ENCODE data around the gene CEP44. TPM values are rescaled to one million over a fixed set of nuclear protein-coding genes. Genes with fewer than 3 reads are reported as not detected.
"Not testable (repeated sequence)": the region's sequence is repeated elsewhere in the genome, so short reads cannot be mapped to it uniquely, and the experiment has no call there.

The CEP44 gene
- total RNA-seq, 1 experiment from 2014 or later: 12.4 TPM

- DNase-seq (ENCODE audit: low read depth): no peak
Measured at GRCh38 chr4:174320494-174321199, 36.9 kb downstream of the CEP44 start.

DNA sequence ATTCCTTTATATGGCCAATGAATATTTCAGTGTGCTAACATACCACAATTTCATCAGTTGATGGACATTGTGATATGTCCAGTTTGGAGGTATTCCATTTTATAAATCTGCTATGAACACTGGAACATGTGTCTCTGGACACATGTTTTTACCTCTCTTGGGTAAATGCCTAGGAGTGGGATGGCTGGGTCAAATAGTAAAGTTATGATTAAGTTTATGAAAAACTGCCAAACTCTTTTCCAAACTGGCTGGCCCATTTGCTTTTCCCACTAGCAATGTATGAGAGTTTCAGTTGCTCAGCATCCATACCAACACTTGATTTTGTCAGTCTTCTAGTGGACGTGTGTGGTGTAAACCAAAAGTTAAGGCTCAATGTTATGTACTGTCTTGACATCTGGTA, 40.5 kb downstream of the CEP44 start:
- DNase-seq (ENCODE audit: low read depth): no peak

DNA sequence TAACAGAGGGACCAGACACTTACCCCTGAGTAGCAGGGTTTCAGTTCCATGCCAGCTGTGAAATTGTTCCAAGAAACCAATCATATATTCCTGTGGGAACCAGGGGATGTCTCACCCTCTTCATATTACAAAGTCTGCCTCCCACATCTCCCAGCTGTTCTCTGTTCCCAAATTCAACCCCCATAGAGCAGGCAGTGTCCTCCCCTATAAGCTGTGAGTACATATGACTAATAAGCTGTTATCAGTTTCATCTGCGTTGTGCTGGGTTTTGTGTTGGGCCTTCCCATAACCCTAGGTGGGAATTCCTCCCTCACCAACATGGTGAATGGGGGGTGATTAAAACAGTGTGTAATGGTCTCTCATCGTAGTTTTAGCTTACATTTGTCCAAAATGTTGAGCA, 41.0 kb downstream of the CEP44 start:
- peak; percentile 63 for DNase-seq (ENCODE audit: low read depth)

DNA sequence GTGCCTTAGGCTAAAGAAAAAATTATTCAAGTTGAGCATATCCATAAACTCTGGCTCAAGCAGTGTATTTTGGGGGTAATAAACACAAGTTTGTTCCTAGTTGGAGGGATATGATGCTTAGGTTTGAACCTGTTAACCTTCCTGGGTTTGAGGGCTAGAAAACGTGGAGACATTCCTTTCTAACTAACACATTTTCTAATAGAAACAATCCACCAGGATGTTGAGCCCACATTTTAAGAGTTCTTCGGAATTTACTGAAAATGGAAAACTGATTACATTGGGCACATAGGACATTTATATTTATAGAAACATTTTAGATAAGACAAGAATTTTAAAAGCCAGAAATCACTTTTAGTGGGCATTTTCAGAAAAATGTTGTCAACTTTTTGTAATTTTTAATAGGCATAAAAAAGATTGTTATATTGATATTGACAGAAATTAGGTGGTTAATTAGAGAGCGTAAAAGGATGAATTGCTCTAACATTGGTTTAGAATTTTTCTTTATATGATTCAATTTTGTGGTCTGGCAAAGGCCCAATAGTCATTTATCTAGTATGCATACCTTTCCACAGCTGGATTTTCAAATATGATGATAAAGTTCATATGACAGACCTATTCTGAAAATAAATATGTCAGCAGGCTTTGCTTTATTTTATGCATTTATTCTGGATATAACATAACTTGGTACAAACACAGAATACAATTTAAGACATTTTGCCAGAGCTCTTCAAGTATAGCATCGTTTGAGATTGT, 49.2 kb downstream of the CEP44 start:
- DNase-seq (ENCODE audit: low read depth): no peak

DNA sequence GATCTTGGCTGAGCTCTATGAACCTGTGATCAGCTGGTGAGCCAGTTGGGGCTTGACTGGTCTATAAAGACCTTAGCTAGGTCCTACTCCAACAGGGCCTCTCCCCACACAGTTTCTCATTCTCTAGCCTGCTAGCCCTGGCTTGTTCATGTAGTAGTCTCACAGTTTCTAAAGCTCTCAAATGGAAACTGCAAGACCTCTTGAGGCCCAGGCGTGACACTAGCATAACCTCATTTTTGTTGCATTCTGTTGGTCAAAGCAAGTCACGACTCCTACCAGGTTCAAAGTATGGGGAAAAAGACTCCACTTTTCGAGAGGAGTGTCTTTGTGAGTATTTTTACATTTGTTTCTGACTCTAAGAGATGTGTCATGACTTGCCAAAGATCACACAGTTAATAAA, 50.9 kb downstream of the CEP44 start:
- no peak for DNase-seq (ENCODE audit: low read depth)

GRCh38 chr4:174340714-174341113, 57.0 kb downstream of the CEP44 start:
- DNase-seq (ENCODE audit: low read depth): no peak

DNA sequence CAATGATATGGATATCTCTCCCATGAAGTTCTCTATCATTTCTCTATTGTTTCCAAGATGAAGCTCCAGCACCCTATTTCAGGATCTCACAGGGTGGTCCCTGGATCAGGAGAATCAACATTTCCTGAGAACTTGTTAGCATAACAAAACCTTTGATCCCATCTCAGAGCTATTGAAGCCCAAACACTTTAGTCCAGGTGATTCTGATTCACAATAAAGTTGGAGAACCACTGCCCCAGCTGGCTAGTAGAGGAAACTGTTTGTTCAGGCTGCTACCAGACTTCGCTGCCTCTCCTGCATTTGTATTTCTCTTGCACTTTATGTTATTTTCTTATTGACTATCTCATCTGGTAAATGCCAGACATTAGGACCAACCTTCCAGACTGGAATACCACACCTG, 65.4 kb downstream of the CEP44 start:
- no peak for DNase-seq (ENCODE audit: low read depth)

DNA sequence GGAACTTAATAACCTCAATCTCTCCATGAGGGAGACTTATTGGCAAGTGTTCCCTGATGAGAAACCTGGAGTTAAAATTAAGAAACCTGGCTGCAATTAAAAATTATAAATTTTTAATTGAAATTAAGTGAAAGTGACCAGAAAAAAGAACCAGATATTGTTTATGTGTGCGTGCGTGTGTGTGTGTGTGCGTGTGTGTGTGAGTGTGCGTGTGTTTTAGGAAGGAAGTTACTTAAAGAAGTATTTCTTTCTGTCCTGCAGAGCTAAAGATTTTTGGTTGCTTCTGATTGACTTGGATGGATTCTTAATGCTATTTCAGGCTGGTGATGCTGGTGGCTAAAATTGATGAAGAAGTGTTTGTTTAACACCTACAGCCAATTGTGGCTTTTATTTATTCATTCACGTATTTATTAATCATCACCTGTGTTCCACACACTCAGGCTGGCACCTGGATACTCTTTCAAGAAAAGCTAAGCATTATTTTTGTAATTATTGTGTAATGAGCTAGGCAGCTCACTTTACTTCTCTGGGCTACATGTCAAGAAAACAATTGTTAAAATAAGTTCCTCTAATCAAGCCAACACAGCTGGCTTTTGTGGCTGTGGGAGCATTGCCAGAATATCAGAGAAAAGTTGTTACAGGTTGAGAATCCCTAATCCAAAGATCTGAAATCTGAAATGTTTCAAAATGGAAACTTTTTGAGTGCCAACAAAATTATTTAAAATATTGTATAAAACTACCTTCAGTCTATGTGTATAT, 68.5 kb downstream of the CEP44 start:
- no peak for DNase-seq (ENCODE audit: low read depth)

- no peak for DNase-seq (ENCODE audit: low read depth)
Measured at GRCh38 chr4:174357321-174357720, 73.6 kb downstream of the CEP44 start.

- no peak for DNase-seq (ENCODE audit: low read depth)
Measured at GRCh38 chr4:174358410-174358809, 74.7 kb downstream of the CEP44 start.

GRCh38 chr4:174358829-174359228, 75.1 kb downstream of the CEP44 start:
- peak; percentile 88 for DNase-seq (ENCODE audit: low read depth)

GRCh38 chr4:174362340-174362739, 78.6 kb downstream of the CEP44 start:
- no peak for DNase-seq (ENCODE audit: low read depth)

DNA sequence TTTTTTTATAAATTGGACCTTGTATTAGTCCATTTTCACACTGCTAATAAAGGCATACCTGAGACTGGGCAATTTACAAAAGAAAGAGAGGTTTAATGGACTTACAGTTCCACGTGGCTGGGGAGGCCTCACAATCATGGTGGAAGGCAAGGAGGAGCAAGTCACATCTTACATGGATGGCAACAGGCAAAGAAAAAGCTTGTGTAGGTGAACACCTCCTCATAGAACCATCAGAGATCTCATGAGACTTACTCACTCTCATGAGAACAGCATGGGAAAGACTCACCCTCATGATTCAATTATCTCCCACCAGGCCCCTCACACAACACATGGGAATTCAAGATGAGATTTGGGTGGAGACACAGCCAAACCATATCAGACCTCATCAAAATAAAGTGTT, 80.1 kb downstream of the CEP44 start:
- not testable (repeated sequence) for DNase-seq (ENCODE audit: low read depth)

- DNase-seq (ENCODE audit: low read depth): peak; percentile 36
Measured at GRCh38 chr4:174365018-174365587, 81.4 kb downstream of the CEP44 start.

- DNase-seq (ENCODE audit: low read depth): no peak
Measured at GRCh38 chr4:174369985-174370384, 86.3 kb downstream of the CEP44 start.

GRCh38 chr4:174373821-174374220, 90.1 kb downstream of the CEP44 start:
- no peak for DNase-seq (ENCODE audit: low read depth)

GRCh38 chr4:174375422-174375821, 91.7 kb downstream of the CEP44 start:
- DNase-seq (ENCODE audit: low read depth): no peak

DNA sequence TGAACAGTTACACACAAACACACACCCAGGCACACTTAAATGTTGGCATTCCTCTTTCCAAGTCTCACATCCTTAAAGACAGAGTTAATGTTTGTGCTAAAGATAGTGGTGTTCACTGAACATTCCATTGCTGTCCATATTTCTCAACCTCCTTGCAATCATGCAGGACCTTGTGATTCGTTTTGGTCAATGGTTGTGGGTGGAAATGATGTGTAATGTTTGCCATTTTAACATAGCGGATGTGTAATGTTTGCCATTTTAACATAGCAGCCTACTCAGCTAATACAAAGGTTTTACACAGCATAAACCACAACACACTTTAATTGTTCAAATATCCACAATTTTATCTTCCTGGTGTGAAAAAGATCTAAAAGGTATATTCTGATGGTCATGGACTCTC, 93.9 kb downstream of the CEP44 start:
- DNase-seq (ENCODE audit: low read depth): peak; percentile 28

- no peak for DNase-seq (ENCODE audit: low read depth)
Measured at GRCh38 chr4:174378951-174379350, 95.2 kb downstream of the CEP44 start.

DNA sequence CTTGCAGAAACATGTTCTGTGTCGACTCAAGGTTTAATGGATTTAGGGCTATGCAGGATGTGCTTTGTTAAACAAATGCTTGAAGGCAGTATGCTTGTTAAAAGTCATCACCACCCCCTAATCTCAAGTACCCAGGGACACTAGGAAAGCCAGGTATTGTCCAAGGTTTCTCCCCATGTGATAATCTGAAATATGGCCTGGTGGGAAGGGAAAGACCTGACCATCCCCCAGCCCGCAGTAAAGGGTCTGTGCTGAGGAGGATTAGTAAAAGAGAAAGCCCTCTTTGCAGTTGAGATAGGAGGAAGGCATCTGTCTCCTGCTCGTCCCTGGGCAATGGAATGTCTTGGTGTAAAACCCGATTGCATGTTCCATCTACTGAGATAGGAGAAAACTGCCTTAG, 96.5 kb downstream of the CEP44 start:
- DNase-seq (ENCODE audit: low read depth): not testable (repeated sequence)

GRCh38 chr4:174380699-174381439, 97.2 kb downstream of the CEP44 start:
- no peak for DNase-seq (ENCODE audit: low read depth)
